Endothelial cell of umbilical vein (primary cell): ENCODE results near the gene ALKBH5. TPM values are rescaled to one million over a fixed set of nuclear protein-coding genes. Genes with fewer than 3 reads are reported as not detected.

Experiments used
- BruUV-seq: library from RNA; stranded (reverse); fragments of 400-500 nt; replicated peaks from 2 replicates; lab custom pipeline; 2021; lab: Mats Ljungman, UMichigan
- CTCF ChIA-PET: fragments of 300-600, 350-600 bp; sonication (Branson Sonifier 250); formaldehyde crosslinking; loops from one replicate; lab custom pipeline; 2021; ENCODE audit warnings: antibody characterized with exemption, inconsistent platforms; lab: Charles Lee
- POLR2A ChIA-PET: fragments of 300-600, 350-600 bp; sonication (Branson Sonifier 250); formaldehyde crosslinking; loops from one replicate; lab custom pipeline; 2021; ENCODE audit warnings: antibody characterized with exemption, inconsistent platforms; lab: Charles Lee
- DNase-seq: peaks from one replicate; pipeline ENCODE4 v3.0.0-alpha.2; 2011; ENCODE audit warnings: low read depth, low spot score
- FAIRE-seq: peaks from 2 replicates; lab custom pipeline; 2011; peaks lifted over from hg19 to GRCh38; lab: Jason Lieb, UNC
- H2AFZ ChIP-seq: 2 replicates; pipeline ENCODE4 v1.6.0; 2012; ENCODE audit warnings: low read depth, low read length, control low read depth, inconsistent platforms
- H3K27ac ChIP-seq: 2 replicates; pipeline ENCODE4 v1.5.1; 2011; ENCODE audit warnings: low read depth, mild to moderate bottlenecking, control low read depth, low read length, moderate library complexity; ENCODE audit not compliant: insufficient read depth
- H3K27me3 ChIP-seq, 2 experiments: 2 replicates each; pipeline versions ENCODE4 v1.6.0 to v1.6.1; 2011; ENCODE audit warnings: low read length in 2 of 2, mixed read lengths in 1 of 2; ENCODE audit not compliant: control insufficient read depth in 2 of 2, insufficient read depth in 2 of 2
- H3K36me3 ChIP-seq, 2 experiments: 2 replicates in 1 of 2; 3 replicates in 1 of 2; pipeline ENCODE4 v1.5.1; 2011; ENCODE audit warnings: low read length in 2 of 2, mild to moderate bottlenecking in 1 of 2, moderate library complexity in 1 of 2; ENCODE audit not compliant: control insufficient read depth in 2 of 2, insufficient read depth in 2 of 2; ENCODE audit errors: extremely low read depth in 1 of 2
- H3K4me1 ChIP-seq: 3 replicates; pipeline ENCODE4 v1.5.1; 2011; ENCODE audit warnings: mild to moderate bottlenecking, low read length; ENCODE audit not compliant: control insufficient read depth, insufficient read depth; ENCODE audit errors: extremely low read depth
- H3K4me2 ChIP-seq: 2 replicates; pipeline ENCODE4 v1.6.1; 2011; ENCODE audit warnings: low read length, control low read depth, mixed read lengths; ENCODE audit not compliant: insufficient read depth
- H3K4me3 ChIP-seq, 3 experiments: fragments of 200-600 bp in 1 of 3; sonication (generic), shearing (Covaris generic) in 1 of 3; replicated peaks in 1 of 3; 2 replicates each; pipeline ENCODE4 v1.5.1; 2011 to 2016; ENCODE audit warnings: control low read depth in 3 of 3, low read length in 3 of 3, mild to moderate bottlenecking in 2 of 3, inconsistent platforms in 1 of 3, low read depth in 1 of 3, moderate library complexity in 1 of 3; ENCODE audit not compliant: insufficient read depth in 1 of 3
- H3K79me2 ChIP-seq: 2 replicates; pipeline ENCODE4 v1.6.0; 2012; ENCODE audit warnings: low read length, inconsistent platforms; ENCODE audit not compliant: control insufficient read depth, insufficient read depth
- H3K9ac ChIP-seq: replicated peaks from 2 replicates; pipeline ENCODE3; 2011; ENCODE audit warnings: low read length, control low read depth; ENCODE audit not compliant: insufficient read depth; ENCODE audit errors: extremely low read depth
- H3K9me1 ChIP-seq: replicated peaks from 3 replicates; pipeline ENCODE4 v1.6.0; 2011; ENCODE audit warnings: mild to moderate bottlenecking, low read length; ENCODE audit not compliant: control insufficient read depth, insufficient read depth; ENCODE audit errors: extremely low read depth
- H3K9me3 ChIP-seq: replicated peaks from 2 replicates; pipeline ENCODE4 v1.5.1; 2012; ENCODE audit warnings: low read length, inconsistent platforms; ENCODE audit not compliant: control insufficient read depth, insufficient read depth
- H4K20me1 ChIP-seq: replicated peaks from 2 replicates; pipeline ENCODE3; 2011; ENCODE audit warnings: mild to moderate bottlenecking, low read length; ENCODE audit not compliant: control insufficient read depth, insufficient read depth; ENCODE audit errors: extremely low read depth
- EZH2 ChIP-seq: IDR thresholded peaks from 2 replicates; pipeline ENCODE4 v1.6.1; 2012; ENCODE audit warnings: borderline replicate concordance, low read depth, mild to moderate bottlenecking, moderate library complexity, low read length, inconsistent platforms; ENCODE audit not compliant: severe bottlenecking
- FOS ChIP-seq: IDR thresholded peaks from 2 replicates; pipeline ENCODE4 v1.6.1; 2011; ENCODE audit warnings: mild to moderate bottlenecking, low read length, moderate library complexity, borderline replicate concordance; ENCODE audit not compliant: insufficient read depth
- GATA2 ChIP-seq: IDR thresholded peaks from 2 replicates; pipeline ENCODE4 v1.7.0; 2011; ENCODE audit warnings: low read depth, mild to moderate bottlenecking, moderate library complexity, mixed read lengths, low read length; ENCODE audit not compliant: insufficient read length, insufficient read depth
- JUN ChIP-seq: IDR thresholded peaks from 2 replicates; pipeline ENCODE4 v1.6.1; 2011; ENCODE audit warnings: borderline replicate concordance, low read depth; ENCODE audit not compliant: insufficient read length, insufficient read depth
- MYC ChIP-seq: IDR thresholded peaks from one replicate; pipeline ENCODE4 v1.6.1; 2011; ENCODE audit warnings: mild to moderate bottlenecking, low read depth, low read length
- POLR2A ChIP-seq: IDR thresholded peaks from 2 replicates; pipeline ENCODE4 v1.6.1; 2012; ENCODE audit warnings: low read depth, mild to moderate bottlenecking, control low read depth, low read length
- POLR2AphosphoS5 ChIP-seq: IDR thresholded peaks from 2 replicates; pipeline ENCODE4 v1.6.1; 2012; ENCODE audit warnings: low read depth, mild to moderate bottlenecking, control low read depth, low read length, moderate library complexity; ENCODE audit not compliant: insufficient read depth
- dilution Hi-C: fragments of 300-500 bp; cut with MboI; formaldehyde crosslinking; loops from one replicate; pipeline ENCODE4 v1.15.0; 2019; ENCODE audit warnings: low sequenced_read_pairs; ENCODE audit not compliant: extremely low pct_ligation_motif_present
- intact Hi-C: fragments of 100-400 bp; cut with micrococcal nuclease; formaldehyde crosslinking; loops from one replicate; pipeline ENCODE4 v1.10.0; 2022
- polyA plus RNA-seq, 4 experiments: library from polyadenylated mRNA; depleted of rRNA in 3 of 4; stranded (reverse) in 3 of 4; unstranded in 1 of 4; fragments of >200 nt; gene quantifications; 2 replicates each; pipeline versions ENCODE4 v1.2.1 to v1.2.3, GENCODE V29; 2011 to 2012; ENCODE audit warnings: missing spikeins in 1 of 4
- total RNA-seq: library from RNA; stranded (reverse); gene quantifications from 2 replicates; pipeline ENCODE4 v1.2.3, GENCODE V29; 2021
- TF ChIP-seq, protein P1 (sequence below): IDR thresholded peaks from 2 replicates; pipeline ENCODE4 v1.6.1; 2011; ENCODE audit not compliant: insufficient read depth, insufficient read length
- TF ChIP-seq, protein P2 (sequence below), 2 donors: IDR thresholded peaks; 1 replicate in 1 of 2; 2 replicates in 1 of 2; pipeline ENCODE4 v1.5.1; 2011; ENCODE audit warnings: low read length in 2 of 2, mild to moderate bottlenecking in 2 of 2, moderate library complexity in 2 of 2, control low read depth in 1 of 2, inconsistent platforms in 1 of 2, low read depth in 1 of 2; ENCODE audit not compliant: insufficient read depth in 1 of 2; ENCODE audit errors: extremely low read depth in 1 of 2

Gene ALKBH5
- total and polyA plus RNA-seq, 2 donors (not counting 3 experiments of a cell fraction or from before 2014, with no cell fraction given): 55.3 to 71.0 TPM

DNA sequence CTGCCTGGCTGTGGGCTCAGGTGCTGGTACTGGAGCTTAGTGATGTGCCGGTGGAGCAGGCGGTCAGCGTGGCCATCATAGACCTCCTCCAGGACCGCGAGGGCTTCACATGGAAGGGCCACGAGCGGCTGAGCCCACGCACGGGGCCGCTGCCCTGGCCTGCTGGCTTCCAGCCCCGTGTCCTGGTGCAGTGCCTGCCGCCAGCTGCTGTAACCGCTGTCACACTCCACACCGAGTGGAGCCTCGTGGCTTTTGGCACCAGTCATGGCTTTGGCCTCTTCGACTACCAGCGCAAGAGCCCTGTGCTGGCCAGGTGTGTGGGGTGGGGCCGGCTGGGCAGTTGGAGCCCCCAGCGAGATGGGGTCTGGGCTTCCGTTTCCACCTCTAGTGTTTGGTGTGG is 53.8 kb downstream of the ALKBH5 start:
- Histone ChIP-seq H3K27me3 (no peaks in the 10 kb centered on the region), H3K9me3 (no peaks in the 10 kb centered on the region), H3K4me1 (peaks cover 13% of the 10 kb centered on the region), H2AFZ (no peak overlapping the region), H4K20me1 (no peaks in the 10 kb centered on the region), H3K9me1 (no peaks in the 10 kb centered on the region), H3K27ac (no peak overlapping the region), H3K4me3 (no peak overlapping the region), H3K9ac (no peak overlapping the region), H3K4me2 (no peak overlapping the region), H3K79me2 (no peaks in the 10 kb centered on the region), H3K36me3 (peaks cover 8 to 61% of the 10 kb centered on the region in 2 experiments)
- intact Hi-C loops (no loop called here), dilution Hi-C loops (no loop called here)
- ChIA-PET POLR2A (no interaction called here), CTCF (interaction anchor here (0.7 kb wide), 1 partner anchor 10 kb away, joined by 3 read pairs; no protein-coding TSS in a partner anchor)
- no TSS peak for BruUV-seq
- TF ChIP-seq GATA2 (no peak), MYC (no peak), EZH2 (no peak), JUN (no peak), POLR2AphosphoS5 (no peak), POLR2A (no peak), FOS (no peak)
- TF ChIP-seq, protein P1, sequence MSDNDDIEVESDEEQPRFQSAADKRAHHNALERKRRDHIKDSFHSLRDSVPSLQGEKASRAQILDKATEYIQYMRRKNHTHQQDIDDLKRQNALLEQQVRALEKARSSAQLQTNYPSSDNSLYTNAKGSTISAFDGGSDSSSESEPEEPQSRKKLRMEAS: no peak
- TF ChIP-seq, protein P2, sequence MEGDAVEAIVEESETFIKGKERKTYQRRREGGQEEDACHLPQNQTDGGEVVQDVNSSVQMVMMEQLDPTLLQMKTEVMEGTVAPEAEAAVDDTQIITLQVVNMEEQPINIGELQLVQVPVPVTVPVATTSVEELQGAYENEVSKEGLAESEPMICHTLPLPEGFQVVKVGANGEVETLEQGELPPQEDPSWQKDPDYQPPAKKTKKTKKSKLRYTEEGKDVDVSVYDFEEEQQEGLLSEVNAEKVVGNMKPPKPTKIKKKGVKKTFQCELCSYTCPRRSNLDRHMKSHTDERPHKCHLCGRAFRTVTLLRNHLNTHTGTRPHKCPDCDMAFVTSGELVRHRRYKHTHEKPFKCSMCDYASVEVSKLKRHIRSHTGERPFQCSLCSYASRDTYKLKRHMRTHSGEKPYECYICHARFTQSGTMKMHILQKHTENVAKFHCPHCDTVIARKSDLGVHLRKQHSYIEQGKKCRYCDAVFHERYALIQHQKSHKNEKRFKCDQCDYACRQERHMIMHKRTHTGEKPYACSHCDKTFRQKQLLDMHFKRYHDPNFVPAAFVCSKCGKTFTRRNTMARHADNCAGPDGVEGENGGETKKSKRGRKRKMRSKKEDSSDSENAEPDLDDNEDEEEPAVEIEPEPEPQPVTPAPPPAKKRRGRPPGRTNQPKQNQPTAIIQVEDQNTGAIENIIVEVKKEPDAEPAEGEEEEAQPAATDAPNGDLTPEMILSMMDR (IDR thresholded peaks at IDR 0.05; ENCODE audit: extremely low read depth in 1 of 2, insufficient read depth in 1 of 2, low read depth in 1 of 2, low read length in 2 of 2): no peak
- no peak for FAIRE-seq
- DNase-seq: no peak
